Measurements from ENCODE around the gene PPM1H.

PPM1H gene

DNA sequence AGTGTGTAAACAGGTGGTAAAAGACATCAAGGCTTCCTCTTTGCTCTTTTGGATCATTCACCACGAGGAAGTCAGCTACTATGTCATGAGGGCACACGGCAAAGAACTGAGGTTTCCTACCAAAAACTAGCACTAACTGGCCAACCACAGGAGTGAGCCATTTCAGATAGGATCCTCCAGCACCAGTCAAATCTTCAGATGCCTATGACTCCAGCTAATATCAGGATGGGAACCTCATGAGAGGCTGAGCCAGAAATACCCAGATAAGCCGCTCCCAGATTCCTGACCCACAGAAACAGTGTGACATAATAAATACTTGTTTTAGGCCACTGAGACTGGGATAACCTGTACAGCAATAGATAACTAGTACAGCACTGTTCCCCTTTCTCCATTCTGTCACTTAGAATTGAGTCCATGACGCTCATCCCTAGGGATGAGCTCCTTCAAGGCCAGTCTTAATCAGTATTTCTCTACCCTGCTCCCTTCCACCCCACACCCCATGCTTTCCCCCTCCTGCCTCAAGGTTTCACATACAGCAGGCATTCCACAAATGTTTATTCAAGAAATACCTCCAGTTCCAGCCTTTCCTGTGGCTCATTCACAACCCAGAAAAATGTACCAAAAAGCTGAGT lies 68.4 kb downstream of the PPM1H start:
- DNase-seq, result peak; percentile 88

- no peak for DNase-seq
These were observed 69.0 kb downstream of the PPM1H start for GRCh38 chr12:62865937-62866336.

DNA sequence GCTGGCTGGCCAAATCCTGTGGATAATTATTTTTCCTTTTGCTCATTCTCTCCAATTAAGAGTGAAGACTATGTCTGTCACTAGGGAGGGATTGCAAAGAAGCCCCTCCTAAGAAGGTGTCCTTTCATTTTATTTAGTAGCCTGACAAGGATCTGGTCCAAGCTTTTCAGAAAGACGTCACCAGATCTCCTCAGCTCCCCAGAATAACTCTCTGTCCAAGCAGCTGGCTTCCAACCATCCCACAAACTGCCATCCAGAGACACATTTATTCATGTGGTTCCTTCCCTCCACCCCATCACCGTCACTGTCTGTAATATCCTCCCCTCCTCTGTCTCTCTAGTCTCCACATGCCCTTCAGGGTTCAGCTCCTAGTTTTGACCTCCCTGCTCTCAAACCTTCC lies 69.9 kb downstream of the PPM1H start:
- no peak for DNase-seq

GRCh38 chr12:62862259-62862881 lies 72.6 kb downstream of the PPM1H start:
- DNase-seq, result peak; percentile 50

GRCh38 chr12:62861586-62861985 lies 73.4 kb downstream of the PPM1H start:
- no peak for DNase-seq

DNA sequence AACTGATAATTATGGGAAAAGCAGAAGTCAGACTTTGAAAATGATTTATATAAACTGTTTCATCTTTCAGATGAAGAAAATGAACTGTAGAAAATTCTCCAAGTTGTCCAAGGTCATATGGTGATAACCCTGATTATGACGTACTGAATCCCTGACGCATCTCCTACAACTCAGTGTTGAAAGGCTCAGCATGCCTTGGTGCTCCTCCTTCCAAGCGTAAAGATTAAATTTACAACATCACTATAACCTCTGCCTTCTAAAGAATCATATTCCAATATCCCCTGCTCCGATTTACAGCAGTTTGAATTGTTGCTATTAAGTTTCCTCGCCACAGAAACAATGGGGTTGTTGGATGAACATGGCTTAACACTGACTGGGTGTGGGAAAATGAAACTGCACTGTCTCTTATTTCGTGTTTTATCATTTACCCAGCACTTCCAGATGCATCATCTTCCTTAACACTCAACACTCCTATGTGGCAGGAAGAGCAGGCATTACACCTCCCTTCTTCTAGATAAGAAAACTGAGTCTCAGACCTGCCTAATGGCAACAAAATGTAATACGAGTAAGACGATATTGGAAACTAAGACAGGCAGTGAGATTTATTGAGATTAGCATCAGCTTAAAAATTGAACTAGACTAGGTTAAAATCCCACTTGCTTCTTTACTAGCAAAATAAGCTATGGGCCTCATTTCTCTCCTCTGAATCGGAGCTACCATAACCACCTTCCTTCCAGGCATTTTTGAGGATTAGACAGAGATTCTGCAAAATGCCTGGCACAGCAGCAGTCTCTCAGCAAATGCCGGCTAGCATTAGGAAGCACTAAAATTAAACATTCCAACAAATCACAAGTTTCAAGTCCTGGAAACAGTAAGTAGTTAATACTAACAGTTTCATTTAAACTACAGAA lies 74.2 kb downstream of the PPM1H start:
- DNase-seq, result peak; percentile 58

GRCh38 chr12:62860020-62860419 lies 74.9 kb downstream of the PPM1H start:
- peak; percentile 13 for DNase-seq

DNA sequence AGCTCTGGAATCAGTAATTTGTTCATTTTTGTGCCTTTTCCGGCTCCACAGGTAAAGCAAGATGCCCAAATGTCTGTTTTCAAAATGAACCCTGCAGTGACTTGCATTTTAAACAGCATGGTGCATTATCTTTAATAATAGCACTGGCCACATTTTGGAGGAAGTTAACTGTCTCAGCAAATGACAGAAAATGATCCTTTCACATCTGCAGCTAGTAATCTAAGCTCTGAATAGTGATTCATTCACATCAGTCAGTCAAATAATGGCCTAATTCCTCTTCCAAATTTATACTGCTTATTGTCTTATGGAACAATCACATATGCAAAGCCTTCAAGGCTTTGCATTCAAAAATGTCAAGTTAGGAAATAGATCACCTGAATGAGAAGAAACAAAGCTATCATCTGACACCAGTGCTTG lies 75.6 kb downstream of the PPM1H start:
- no peak for DNase-seq

GRCh38 chr12:62856454-62856853 lies 78.5 kb downstream of the PPM1H start:
- no peak for DNase-seq

DNA sequence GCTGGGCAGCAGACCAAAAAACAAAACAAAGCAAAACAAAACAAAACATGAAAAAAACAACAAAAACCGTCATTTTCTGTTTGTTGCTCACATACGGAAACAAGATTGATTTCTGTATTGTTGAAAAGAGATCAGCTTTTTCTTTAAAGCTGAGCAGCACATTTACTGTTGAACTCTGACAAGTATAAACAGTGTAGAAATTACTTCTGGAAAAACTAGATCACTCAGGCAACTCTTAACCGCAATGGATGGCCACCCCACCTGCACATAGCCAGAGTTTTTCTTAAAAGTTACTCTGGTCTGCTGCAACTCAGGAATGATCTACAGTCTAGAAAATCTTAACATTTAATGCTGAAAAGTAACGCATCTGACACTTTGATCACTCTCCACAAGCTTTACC lies 80.9 kb downstream of the PPM1H start:
- peak; percentile 37 for DNase-seq

DNA sequence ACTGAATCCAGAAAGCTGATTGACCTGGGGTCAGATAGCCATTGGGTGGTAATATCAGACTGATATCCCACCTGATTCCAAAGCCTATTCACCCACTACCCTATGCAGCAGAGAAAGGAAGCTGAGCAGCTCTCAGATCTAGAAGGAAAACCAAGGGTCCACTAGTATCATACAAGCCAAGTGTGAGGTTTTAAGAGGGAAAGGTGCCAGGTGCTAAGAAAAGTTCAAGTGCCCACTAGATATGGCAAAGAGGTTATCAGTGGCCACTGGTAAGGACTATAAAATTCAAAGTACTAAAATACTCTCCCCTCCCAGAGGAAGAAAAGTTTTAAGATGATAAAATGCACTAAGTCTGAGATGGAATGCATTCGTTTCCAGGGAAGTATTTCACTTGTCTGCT lies 85.6 kb downstream of the PPM1H start:
- DNase-seq, result no peak

GRCh38 chr12:62848418-62848817 lies 86.5 kb downstream of the PPM1H start:
- peak; percentile 95 for DNase-seq

- peak; percentile 83 for DNase-seq
These were observed 87.2 kb downstream of the PPM1H start for GRCh38 chr12:62847709-62848108.

DNA sequence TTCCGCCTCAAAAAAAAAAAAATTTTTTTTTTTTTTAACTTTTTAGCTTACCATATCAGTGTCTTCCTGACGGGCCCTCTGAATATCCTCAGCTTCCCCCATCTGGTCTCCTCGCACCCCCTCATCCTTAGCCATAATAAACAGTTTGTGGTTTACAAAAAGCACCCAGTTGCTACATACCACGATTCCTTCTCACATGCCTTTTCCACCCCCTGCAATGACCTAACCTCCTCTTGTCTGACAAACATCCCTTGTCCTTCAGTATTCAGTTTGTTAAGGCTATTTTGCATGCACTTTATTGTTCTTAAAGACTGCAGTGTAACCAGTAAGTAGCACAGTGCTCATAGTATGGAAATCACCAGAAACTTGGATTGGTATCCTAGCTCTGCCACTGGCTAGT lies 88.5 kb downstream of the PPM1H start:
- peak; percentile 51 for DNase-seq

DNA sequence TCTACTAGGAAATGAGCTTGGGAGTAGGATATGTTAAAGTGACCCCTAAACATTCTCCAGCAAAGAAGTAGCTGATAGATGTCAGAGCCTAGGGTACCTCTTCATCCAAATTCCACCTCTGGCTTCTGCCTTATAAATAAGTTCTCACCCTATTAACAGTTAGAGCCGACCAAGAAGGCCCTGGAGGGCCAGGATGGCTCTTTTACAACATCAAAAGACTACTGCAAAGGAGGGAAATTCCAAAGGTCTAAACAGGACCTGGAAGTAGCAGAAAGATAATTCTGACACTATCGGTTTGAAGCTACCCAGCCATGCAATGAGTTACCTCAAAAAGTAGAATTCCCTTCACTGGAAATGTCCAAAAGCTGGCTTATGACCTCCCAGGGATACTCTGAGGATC lies 90.0 kb downstream of the PPM1H start:
- DNase-seq, result no peak

GRCh38 chr12:62843716-62844115 lies 91.2 kb downstream of the PPM1H start:
- DNase-seq, result no peak

DNA sequence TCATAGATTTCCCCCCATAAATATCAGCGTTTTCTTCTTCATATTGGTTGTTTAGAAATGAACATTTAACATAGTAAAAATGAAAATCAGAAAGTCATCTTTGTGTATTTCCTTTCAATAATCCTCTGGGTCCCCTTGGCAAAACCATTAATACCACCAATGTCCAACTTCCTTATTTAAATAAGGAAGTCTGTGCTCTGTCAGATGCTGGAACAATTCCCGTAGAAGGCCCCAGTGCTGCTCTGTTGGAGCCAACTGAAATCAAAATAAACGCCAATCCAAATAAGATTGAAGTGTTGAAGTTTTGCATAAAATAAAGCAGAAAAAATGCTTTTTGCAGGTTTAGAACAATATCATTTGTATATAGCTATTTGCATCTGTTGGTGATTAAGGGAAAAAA lies 93.1 kb downstream of the PPM1H start:
- DNase-seq, result no peak

- DNase-seq, result no peak
These were observed 94.1 kb downstream of the PPM1H start for GRCh38 chr12:62840806-62841205.

- DNase-seq, result no peak
These were observed 94.9 kb downstream of the PPM1H start for GRCh38 chr12:62839869-62840660.

- peak; percentile 99 for DNase-seq
These were observed 99.9 kb downstream of the PPM1H start for GRCh38 chr12:62834971-62835547.

- no peak for DNase-seq
These were observed 100.5 kb downstream of the PPM1H start for GRCh38 chr12:62834406-62834805.

GRCh38 chr12:62833634-62834033 lies 101.3 kb downstream of the PPM1H start:
- no peak for DNase-seq

- DNase-seq, result no peak
These were observed 102.4 kb downstream of the PPM1H start for GRCh38 chr12:62832558-62832957.
